ENCODE results near the gene CCL25. TPM values are rescaled to one million over a fixed set of nuclear protein-coding genes. Genes with fewer than 3 reads are reported as not detected.
"Not testable (repeated sequence)": the region's sequence is repeated elsewhere in the genome, so short reads cannot be mapped to it uniquely, and the experiment has no call there.

CCL25 gene
- total RNA-seq, 4 donors from 2014 or later, result not detected

DNA sequence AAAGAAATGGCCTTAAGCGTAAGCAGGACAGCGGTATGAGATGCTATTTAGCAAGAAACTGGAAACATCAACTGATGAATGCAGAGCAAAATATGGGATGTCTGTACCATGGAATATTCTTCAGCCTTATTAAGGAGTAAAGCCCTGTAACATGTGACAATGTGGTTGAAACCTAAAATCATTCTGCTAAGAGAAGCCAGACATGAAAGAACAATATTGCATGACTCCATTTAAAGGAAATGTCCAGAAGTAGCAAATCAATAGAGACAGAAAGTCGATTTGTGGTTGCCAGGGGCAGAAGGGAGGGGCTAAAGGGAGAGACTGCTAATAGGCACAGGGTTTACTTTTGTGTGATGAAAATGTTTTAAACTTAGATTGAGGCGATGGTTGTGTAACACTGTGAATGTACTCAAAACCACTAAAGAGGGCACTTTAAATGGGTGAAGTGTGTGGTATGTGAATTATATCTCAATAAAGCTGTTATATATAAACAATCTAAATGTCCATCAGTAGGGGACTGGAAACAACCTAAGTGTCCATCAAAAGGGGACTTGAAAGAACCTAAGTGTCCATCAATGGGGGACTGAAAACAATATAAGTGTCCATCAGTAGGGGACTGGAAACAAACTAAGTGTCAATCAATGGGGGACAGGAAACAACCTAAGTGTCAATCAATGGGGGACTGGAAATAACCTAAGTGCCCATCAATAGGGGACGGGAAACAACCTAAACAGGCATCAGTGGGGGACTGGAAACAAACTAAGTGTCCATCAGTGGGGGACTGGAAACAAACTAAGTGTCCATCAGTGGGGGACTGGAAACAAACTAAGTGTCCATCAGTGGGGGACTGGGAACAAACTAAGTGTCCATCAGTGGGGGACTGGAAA is 45.4 kb downstream of the CCL25 start:
- Histone ChIP-seq H3K27ac (replicated peaks in 1 of 4) (no peak overlapping the region), H3K4me1 (no peaks in the 10 kb centered on the region), H3K36me3 (no peaks in the 10 kb centered on the region), H3K9me3 (peaks cover 7 to 49% (median 36%) of the 10 kb centered on the region in 4 donors), H3K4me3 (no peak overlapping the region), H3K27me3 (peaks cover 0 to 27% (median 0%) of the 10 kb centered on the region in 4 donors)
- TF ChIP-seq POLR2A (IDR thresholded peaks at IDR 0.05; ENCODE audit: low read depth), result no peak
- TF ChIP-seq EP300 (IDR thresholded peaks at IDR 0.05), result no peak
- no peak for TF ChIP-seq POLR2AphosphoS5 (IDR thresholded peaks at IDR 0.05)
- 89% methylated on average over 5 of the region's 5 CpGs for WGBS
- no peak for DNase-seq (ENCODE audit: extremely low spot score)
- intact Hi-C loops (cut with DNase I), result no loop called here

DNA sequence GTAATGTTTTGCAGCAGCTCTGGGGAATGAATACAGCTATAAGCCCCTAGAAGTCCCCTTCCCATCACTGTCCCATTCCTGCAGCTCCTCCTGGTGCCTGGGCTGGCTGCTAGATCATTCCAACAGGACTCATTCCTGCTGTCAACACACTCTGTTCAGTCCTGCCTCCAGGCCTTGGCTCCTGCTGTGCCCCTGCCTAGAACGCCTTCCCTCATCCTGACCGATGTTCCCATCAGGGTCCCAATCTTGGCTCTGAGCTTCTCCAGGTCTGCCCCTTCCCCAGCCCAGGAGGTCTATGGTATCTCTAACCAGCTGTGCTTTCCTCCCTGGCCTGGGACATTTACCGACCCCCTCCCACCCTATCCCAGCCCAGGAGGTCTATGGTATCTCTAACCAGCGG is 48.8 kb downstream of the CCL25 start:
- intact Hi-C loops (cut with DNase I), result no loop called here
- peaks cover 0 to 21% (median 0%) of the 10 kb centered on the region in 4 donors for H3K27me3 ChIP-seq
- no peak overlapping the region for H3K27ac ChIP-seq (replicated peaks in 1 of 4)
- no peaks in the 10 kb centered on the region for H3K36me3 ChIP-seq
- H3K9me3 ChIP-seq, result peaks cover 0 to 17% (median 12%) of the 10 kb centered on the region in 4 donors
- H3K4me1 ChIP-seq, result no peaks in the 10 kb centered on the region
- H3K4me3 ChIP-seq, result no peak overlapping the region
- no peak for TF ChIP-seq POLR2AphosphoS5 (IDR thresholded peaks at IDR 0.05)
- TF ChIP-seq, protein P1, sequence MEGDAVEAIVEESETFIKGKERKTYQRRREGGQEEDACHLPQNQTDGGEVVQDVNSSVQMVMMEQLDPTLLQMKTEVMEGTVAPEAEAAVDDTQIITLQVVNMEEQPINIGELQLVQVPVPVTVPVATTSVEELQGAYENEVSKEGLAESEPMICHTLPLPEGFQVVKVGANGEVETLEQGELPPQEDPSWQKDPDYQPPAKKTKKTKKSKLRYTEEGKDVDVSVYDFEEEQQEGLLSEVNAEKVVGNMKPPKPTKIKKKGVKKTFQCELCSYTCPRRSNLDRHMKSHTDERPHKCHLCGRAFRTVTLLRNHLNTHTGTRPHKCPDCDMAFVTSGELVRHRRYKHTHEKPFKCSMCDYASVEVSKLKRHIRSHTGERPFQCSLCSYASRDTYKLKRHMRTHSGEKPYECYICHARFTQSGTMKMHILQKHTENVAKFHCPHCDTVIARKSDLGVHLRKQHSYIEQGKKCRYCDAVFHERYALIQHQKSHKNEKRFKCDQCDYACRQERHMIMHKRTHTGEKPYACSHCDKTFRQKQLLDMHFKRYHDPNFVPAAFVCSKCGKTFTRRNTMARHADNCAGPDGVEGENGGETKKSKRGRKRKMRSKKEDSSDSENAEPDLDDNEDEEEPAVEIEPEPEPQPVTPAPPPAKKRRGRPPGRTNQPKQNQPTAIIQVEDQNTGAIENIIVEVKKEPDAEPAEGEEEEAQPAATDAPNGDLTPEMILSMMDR (IDR thresholded peaks at IDR 0.05), result no peak
- TF ChIP-seq POLR2A (IDR thresholded peaks at IDR 0.05; ENCODE audit: low read depth), result no peak
- TF ChIP-seq EP300 (IDR thresholded peaks at IDR 0.05), result no peak
- 99% methylated on average over 4 of the region's 4 CpGs for WGBS
- no peak for DNase-seq (ENCODE audit: extremely low spot score)

DNA sequence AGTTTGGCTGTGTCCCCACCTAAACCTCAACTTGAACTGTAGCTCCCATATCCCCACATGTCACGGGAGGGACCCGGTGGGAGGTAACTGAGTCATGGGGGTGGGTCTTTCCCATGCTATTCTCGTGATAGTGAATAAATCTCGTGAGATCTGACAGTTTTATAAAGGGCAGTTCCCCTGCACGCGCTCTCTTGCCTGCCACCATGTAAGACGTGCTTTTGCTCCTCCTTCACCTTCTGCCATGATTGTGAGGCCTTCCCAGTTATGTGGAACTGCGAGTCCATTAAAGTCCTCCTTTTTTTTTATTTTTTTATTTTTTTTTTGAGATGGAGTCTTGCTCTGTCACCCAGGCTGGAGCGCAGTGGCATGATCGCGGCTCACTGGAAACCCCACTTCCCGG is 49.4 kb downstream of the CCL25 start:
- Histone ChIP-seq H3K27me3 (peaks cover 0 to 15% (median 0%) of the 10 kb centered on the region in 4 donors), H3K9me3 (peaks cover 0 to 11% (median 6%) of the 10 kb centered on the region in 4 donors)
- H3K4me3 ChIP-seq; H3K27ac ChIP-seq (replicated peaks in 1 of 4); H3K36me3 ChIP-seq; intact Hi-C loops (cut with DNase I); H3K4me1 ChIP-seq; DNase-seq (ENCODE audit: extremely low spot score): not testable (repeated sequence)
- 95% methylated on average over 12 of the region's 12 CpGs for WGBS

DNA sequence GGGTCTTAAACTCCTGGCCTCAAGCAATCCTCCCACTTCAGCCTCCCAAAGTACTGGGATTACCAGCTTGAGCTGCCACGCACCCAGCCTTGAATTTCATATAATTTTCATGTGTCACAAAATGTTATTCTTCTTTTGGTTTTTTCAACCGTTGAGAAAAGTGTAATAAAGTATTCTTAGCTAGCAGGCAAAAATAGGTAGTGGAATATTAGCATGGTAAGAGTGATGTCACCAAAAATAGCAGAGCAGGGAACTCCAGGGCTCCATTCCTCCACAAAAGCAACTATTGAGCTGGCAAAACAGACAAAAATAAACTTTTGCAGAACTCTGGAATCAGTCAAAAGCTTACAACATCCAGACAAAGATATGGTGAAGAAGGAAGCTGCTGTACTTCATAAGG is 52.9 kb downstream of the CCL25 start:
- no peak for DNase-seq (ENCODE audit: extremely low spot score)

DNA sequence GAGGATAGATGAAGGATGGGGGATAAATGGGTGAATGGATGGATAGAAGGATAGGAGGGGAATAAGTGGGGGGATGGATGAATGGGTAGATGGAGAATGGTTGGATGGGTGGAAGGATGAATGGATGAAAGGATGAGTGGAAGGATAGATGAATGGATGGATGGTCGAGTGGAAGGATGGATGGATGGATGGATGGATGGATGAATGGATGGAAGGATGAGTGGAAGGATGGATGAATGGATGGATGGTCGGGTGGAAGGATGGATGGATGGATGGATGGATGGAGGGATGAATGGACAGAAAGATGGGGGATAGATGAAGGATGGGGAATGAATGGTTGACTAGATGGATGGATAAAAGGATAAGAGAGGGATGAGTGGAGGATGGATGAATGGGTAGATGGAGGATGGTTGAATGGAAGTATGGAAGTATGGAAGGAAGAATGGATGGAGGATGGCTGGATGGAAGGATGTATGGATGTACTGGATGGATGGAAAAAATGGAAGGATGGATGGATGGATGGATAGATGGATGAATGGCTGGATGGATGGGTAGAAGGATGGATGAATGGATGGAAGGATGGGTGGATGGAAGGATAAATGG is 54.8 kb downstream of the CCL25 start:
- TF ChIP-seq, protein P1 (IDR thresholded peaks at IDR 0.05), result no peak
- no peak for TF ChIP-seq POLR2AphosphoS5 (IDR thresholded peaks at IDR 0.05)
- no peak for TF ChIP-seq EP300 (IDR thresholded peaks at IDR 0.05)
- no peak for TF ChIP-seq POLR2A (IDR thresholded peaks at IDR 0.05; ENCODE audit: low read depth)
- no peaks in the 10 kb centered on the region for H3K36me3 ChIP-seq
- WGBS, result 86% methylated on average over 2 of the region's 2 CpGs
- no peak for DNase-seq (ENCODE audit: extremely low spot score)
- intact Hi-C loops (cut with DNase I), result no loop called here
- H3K27me3 ChIP-seq, result peaks cover 0 to 24% (median 0%) of the 10 kb centered on the region in 4 donors
- no peak overlapping the region for H3K4me3 ChIP-seq
- H3K9me3 ChIP-seq, result peaks cover 0 to 3% (median 0%) of the 10 kb centered on the region in 4 donors
- no peaks in the 10 kb centered on the region for H3K4me1 ChIP-seq
- H3K27ac ChIP-seq (replicated peaks in 1 of 4), result no peak overlapping the region

More for the DNA sequence above, 52.9 kb downstream of the CCL25 start:
- no peaks in the 10 kb centered on the region for H3K4me1 ChIP-seq
- TF ChIP-seq POLR2AphosphoS5 (IDR thresholded peaks at IDR 0.05), result no peak
- no peak for TF ChIP-seq EP300 (IDR thresholded peaks at IDR 0.05)
- TF ChIP-seq POLR2A (IDR thresholded peaks at IDR 0.05; ENCODE audit: low read depth), result no peak
- H3K9me3 ChIP-seq, result peaks cover 0 to 3% (median 0%) of the 10 kb centered on the region in 4 donors
- peaks cover 0 to 20% (median 0%) of the 10 kb centered on the region in 4 donors for H3K27me3 ChIP-seq
- 75% methylated on average over 2 of the region's 2 CpGs for WGBS
- intact Hi-C loops (cut with DNase I), result no loop called here
- no peak overlapping the region for H3K4me3 ChIP-seq
- H3K27ac ChIP-seq (replicated peaks in 1 of 4), result no peak overlapping the region
- no peaks in the 10 kb centered on the region for H3K36me3 ChIP-seq
